GOT3 (cell line): ENCODE results near the gene SPEM1.

Experiments
- DNase-seq: peaks from one replicate; lab custom pipeline; 2025; ENCODE audit warnings: mixed read lengths; lab: John Stamatoyannopoulos, UW

Gene SPEM1

GRCh38 chr17:7403043-7403726 is 16.9 kb upstream of the SPEM1 start:
- DNase-seq, result no peak

GRCh38 chr17:7403727-7403976 is 16.5 kb upstream of the SPEM1 start:
- DNase-seq, result no peak

GRCh38 chr17:7403977-7404736 is 16.0 kb upstream of the SPEM1 start, which contains the start of gene TMEM256:
Gene TMEM256, minus strand, starts transcription at chr17:7404097. Its CDS starts 13 bp downstream, at chr17:7404084.
- DNase-seq, result peak; percentile 97

- DNase-seq, result peak; percentile 51
Observed at GRCh38 chr17:7404737-7405349, 15.3 kb upstream of the SPEM1 start.

GRCh38 chr17:7405350-7406234 is 14.5 kb upstream of the SPEM1 start:
- DNase-seq, result no peak

GRCh38 chr17:7406235-7406825 is 13.8 kb upstream of the SPEM1 start:
- no peak for DNase-seq

GRCh38 chr17:7407082-7407481 is 13.0 kb upstream of the SPEM1 start:
- no peak for DNase-seq

- no peak for DNase-seq
Observed at GRCh38 chr17:7407485-7408251, 12.5 kb upstream of the SPEM1 start, which contains the start of gene NLGN2. Gene NLGN2, plus strand, starts transcription at chr17:7407845. Its CDS starts 411 bp downstream, at chr17:7408256.

GRCh38 chr17:7408252-7408727 is 11.8 kb upstream of the SPEM1 start:
- no peak for DNase-seq

- DNase-seq, result no peak
Observed at GRCh38 chr17:7408863-7409262, 11.3 kb upstream of the SPEM1 start.

GRCh38 chr17:7409716-7410115 is 10.4 kb upstream of the SPEM1 start:
- no peak for DNase-seq

GRCh38 chr17:7410634-7411426 is 9.3 kb upstream of the SPEM1 start:
- no peak for DNase-seq

GRCh38 chr17:7411427-7411750 is 8.7 kb upstream of the SPEM1 start:
- no peak for DNase-seq

- DNase-seq, result no peak
Observed at GRCh38 chr17:7413346-7413985, 6.7 kb upstream of the SPEM1 start.

- no peak for DNase-seq
Observed at GRCh38 chr17:7414837-7415236, 5.3 kb upstream of the SPEM1 start.

GRCh38 chr17:7415784-7416183 is 4.3 kb upstream of the SPEM1 start:
- DNase-seq, result no peak

- DNase-seq, result no peak
Observed at GRCh38 chr17:7416323-7416722, 3.8 kb upstream of the SPEM1 start.

GRCh38 chr17:7417056-7417655 is 3.0 kb upstream of the SPEM1 start:
- DNase-seq, result no peak

GRCh38 chr17:7418472-7419152 is 1.5 kb upstream of the SPEM1 start:
- no peak for DNase-seq
